Dermis blood vessel endothelial cell (primary cell): ENCODE results near the gene STK11IP. TPM values are rescaled to one million over a fixed set of nuclear protein-coding genes. Genes with fewer than 3 reads are reported as not detected.
A peak's percentile ranks its signal among the peaks of the same experiment; 100 is the strongest.

Source experiments
- DNase-seq: peaks from one replicate; pipeline ENCODE4 v3.0.0; 2010
- total RNA-seq: library from RNA; depleted of rRNA; stranded (reverse); fragments of >200 nt; gene quantifications from 2 replicates; pipeline ENCODE4 v1.2.3, GENCODE V29; 2014

The STK11IP gene
- total RNA-seq, 1 donor from 2014 or later, result 10.0 TPM

- DNase-seq, result no peak
Observed at GRCh38 chr2:219618733-219619122, 21.1 kb downstream of the STK11IP start.

GRCh38 chr2:219619235-219619634 lies 21.6 kb downstream of the STK11IP start:
- DNase-seq, result no peak

GRCh38 chr2:219620546-219620945 lies 22.9 kb downstream of the STK11IP start:
- no peak for DNase-seq

GRCh38 chr2:219621935-219622334 lies 24.3 kb downstream of the STK11IP start:
- no peak for DNase-seq

GRCh38 chr2:219622472-219622871 lies 24.8 kb downstream of the STK11IP start:
- DNase-seq, result no peak

- no peak for DNase-seq
Observed at GRCh38 chr2:219624565-219624964, 26.9 kb downstream of the STK11IP start.

- DNase-seq, result no peak
Observed at GRCh38 chr2:219625179-219625578, 27.5 kb downstream of the STK11IP start.

GRCh38 chr2:219626540-219626939 lies 28.9 kb downstream of the STK11IP start:
- DNase-seq, result no peak

- DNase-seq, result peak; percentile 31
Observed at GRCh38 chr2:219627103-219628100, 29.7 kb downstream of the STK11IP start, which contains the start of gene SLC4A3. Gene SLC4A3 (plus strand): TSS chr2:219627630. CDS start chr2:219627993, 363 bp downstream.

GRCh38 chr2:219628235-219628985 lies 30.8 kb downstream of the STK11IP start:
- DNase-seq, result no peak

GRCh38 chr2:219628986-219629901 lies 31.6 kb downstream of the STK11IP start:
- DNase-seq, result no peak

- no peak for DNase-seq
Observed at GRCh38 chr2:219629976-219630695, 32.5 kb downstream of the STK11IP start.

- no peak for DNase-seq
Observed at GRCh38 chr2:219630770-219631405, 33.2 kb downstream of the STK11IP start.

- no peak for DNase-seq
Observed at GRCh38 chr2:219631406-219631891, 33.8 kb downstream of the STK11IP start.

- DNase-seq, result no peak
Observed at GRCh38 chr2:219631904-219632759, 34.5 kb downstream of the STK11IP start.

GRCh38 chr2:219632760-219633105 lies 35.1 kb downstream of the STK11IP start:
- no peak for DNase-seq

- DNase-seq, result no peak
Observed at GRCh38 chr2:219633276-219634065, 35.8 kb downstream of the STK11IP start.

- DNase-seq, result no peak
Observed at GRCh38 chr2:219634171-219634940, 36.7 kb downstream of the STK11IP start.
